ENCODE data around the gene RFPL2.

- TF ChIP-seq CTCF (IDR thresholded peaks at IDR 0.05) (no peak), POLR2A (IDR thresholded peaks at IDR 0.05) (no peak)
Measured at GRCh38 chr22:32142600-32142999, 62.3 kb downstream of the RFPL2 start.

Measured in sigmoid colon (tissue), 3 donors.